Epidermal melanocyte (primary cell): ENCODE measurements around the gene SERPINF2.
A peak's percentile ranks its signal among the peaks of the same experiment; 100 is the strongest.
"Not testable (repeated sequence)": the region's sequence is repeated elsewhere in the genome, so short reads cannot be mapped to it uniquely, and the experiment has no call there.

Experiments used
- DNase-seq: peaks from one replicate; pipeline ENCODE4 v3.0.0; 2011; ENCODE audit warnings: low spot score; ENCODE audit not compliant: insufficient read length

Gene SERPINF2

GRCh38 chr17:1716076-1716911 lies 26.4 kb upstream of the SERPINF2 start:
- peak; percentile 96 for DNase-seq

GRCh38 chr17:1716912-1717695 lies 25.6 kb upstream of the SERPINF2 start:
- peak; percentile 99 for DNase-seq

- DNase-seq: no peak
Observed at GRCh38 chr17:1718362-1719165, 24.1 kb upstream of the SERPINF2 start.

DNA sequence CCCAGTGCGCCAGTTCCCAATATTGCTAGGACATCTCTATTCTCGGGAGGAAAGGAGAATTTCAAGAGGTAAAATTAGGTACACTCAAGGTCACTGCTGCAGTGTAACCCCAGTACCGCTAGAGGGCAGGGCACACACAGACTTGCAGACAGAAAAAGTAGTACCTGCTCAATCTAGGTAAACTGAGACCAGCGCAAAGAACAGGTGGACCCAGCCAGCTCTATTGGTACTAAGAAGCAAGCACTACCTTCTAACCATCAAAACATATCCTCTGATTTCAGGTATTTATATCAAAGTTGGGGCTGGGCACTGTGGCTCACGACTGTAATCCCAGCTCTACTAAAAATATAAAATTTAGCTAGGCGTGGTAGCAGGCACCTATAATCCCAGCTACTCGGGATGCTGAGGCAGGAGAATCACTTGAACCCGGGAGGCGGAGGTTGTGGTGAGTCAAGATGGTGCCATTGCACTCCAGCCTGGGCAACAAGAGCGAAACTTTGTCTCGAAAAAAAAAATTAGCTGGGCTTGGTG lies 21.8 kb upstream of the SERPINF2 start:
- DNase-seq: no peak

DNA sequence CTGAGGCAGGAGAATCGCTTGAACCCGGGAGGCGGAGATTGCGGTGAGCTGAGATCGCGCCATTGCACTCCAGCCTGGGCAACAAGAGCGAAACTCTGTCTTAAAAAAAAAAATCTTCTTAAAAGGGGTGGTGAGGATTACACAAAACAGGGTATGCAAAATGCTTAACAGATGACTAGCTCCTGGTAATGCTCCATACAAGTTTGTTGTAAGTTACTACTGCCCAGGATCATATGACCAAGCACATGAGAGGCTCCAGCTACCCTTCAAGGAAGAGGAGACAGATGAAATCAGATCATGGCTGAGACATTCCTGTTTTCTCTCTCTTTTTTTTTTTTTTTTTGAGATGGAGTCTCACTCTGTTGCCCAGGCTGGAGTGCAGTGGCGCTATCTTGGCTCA lies 20.6 kb upstream of the SERPINF2 start:
- DNase-seq: not testable (repeated sequence)

DNA sequence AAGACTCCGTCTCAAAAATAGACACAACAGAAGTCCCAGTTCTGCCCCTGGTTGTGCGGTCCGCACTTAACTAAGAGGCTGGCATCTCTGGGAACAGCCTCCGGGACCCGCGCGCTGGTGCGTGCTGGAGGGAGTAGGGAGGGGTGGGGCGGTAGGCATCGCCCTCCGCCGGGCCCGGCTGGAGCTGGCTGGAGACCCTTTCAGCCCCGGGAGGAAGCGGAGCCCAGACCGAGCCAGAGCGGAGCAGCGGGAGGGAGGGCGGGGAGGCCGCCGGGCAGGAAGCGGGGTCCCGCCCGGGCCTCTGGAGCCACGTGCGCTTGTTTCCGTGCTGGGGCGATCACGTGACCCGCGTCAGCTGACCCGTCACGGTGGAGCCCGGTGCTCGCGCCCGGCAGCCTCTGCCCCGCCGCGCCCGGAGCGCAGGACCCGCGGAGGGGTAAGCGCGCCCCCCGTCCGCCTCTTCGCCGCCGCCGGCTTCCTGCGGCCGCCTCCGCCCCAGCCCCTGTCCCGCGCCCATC lies 18.3 kb upstream of the SERPINF2 start, which contains the start of gene WDR81:
Gene WDR81, plus strand, starts transcription at position 354 of the 518 bp plus-strand sequence. CDS start 256 bp downstream, outside the sequence.
- DNase-seq: peak; percentile 88

- no peak for DNase-seq
Observed at GRCh38 chr17:1724869-1725641, 17.6 kb upstream of the SERPINF2 start.

- no peak for DNase-seq
Observed at GRCh38 chr17:1725642-1726511, 16.8 kb upstream of the SERPINF2 start.

DNA sequence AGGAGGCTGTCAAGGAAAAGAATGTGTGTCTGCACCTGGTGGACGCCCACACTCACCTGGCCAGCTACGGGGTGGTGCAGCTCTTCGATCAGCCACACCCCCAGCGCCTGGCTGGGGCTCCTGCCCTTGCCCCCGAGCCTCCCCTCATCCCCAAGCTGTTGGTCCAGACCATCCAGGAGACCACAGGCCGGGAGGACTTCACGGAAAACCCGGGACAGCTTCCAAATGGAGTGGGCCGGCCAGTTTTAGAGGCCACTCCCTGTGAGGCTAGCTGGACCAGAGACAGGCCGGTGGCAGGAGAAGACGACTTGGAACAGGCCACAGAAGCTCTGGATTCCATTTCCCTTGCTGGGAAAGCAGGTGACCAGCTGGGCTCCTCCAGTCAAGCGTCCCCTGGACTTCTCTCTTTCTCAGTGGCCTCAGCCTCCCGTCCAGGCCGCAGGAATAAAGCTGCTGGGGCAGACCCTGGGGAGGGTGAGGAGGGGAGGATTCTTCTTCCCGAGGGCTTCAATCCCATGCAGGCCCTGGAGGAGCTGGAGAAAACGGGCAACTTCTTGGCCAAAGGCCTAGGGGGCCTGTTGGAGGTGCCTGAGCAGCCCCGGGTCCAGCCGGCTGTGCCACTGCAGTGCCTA lies 15.9 kb upstream of the SERPINF2 start:
- no peak for DNase-seq

- DNase-seq: no peak
Observed at GRCh38 chr17:1727258-1727789, 15.3 kb upstream of the SERPINF2 start.

DNA sequence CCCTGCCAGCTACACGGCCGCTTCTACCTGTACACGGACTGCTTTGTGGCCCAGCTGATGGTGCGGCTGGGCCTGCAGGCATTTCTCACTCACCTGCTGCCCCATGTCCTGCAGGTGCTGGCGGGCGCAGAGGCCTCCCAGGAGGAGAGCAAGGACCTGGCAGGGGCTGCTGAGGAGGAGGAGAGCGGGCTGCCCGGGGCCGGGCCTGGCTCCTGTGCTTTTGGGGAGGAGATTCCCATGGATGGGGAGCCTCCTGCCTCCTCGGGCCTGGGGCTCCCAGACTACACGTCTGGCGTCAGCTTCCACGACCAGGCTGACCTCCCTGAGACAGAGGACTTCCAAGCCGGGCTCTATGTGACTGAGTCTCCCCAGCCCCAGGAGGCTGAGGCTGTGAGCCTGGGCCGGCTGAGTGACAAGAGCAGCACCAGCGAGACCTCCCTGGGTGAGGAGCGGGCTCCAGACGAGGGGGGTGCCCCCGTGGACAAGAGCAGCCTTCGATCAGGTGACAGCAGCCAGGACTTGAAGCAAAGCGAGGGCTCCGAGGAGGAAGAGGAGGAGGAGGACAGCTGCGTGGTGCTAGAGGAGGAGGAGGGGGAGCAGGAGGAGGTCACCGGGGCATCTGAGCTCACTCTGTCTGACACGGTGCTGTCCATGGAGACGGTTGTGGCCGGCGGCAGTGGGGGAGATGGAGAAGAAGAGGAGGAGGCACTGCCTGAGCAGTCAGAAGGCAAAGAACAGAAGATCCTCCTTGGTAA lies 14.6 kb upstream of the SERPINF2 start:
- no peak for DNase-seq

DNA sequence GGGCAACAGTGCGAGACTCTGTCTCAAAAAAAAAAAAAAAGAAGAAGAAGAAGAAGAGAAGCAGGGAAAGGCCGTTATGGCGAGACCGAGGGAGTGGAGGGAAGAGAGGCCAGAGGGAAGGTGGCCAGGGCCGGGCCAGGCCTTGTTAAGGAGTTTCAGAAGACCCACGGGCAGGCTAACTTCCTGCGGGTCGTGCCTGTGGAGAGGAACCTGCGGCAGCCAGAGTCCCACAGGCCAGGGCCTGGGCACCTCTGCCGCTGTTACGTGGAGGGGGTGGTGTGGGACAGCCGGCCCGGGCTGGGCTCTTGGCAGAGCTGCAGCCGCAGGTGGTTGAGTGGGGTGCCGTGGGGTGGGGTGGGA lies 12.7 kb upstream of the SERPINF2 start:
- no peak for DNase-seq

- no peak for DNase-seq
Observed at GRCh38 chr17:1730326-1731193, 12.1 kb upstream of the SERPINF2 start.

DNA sequence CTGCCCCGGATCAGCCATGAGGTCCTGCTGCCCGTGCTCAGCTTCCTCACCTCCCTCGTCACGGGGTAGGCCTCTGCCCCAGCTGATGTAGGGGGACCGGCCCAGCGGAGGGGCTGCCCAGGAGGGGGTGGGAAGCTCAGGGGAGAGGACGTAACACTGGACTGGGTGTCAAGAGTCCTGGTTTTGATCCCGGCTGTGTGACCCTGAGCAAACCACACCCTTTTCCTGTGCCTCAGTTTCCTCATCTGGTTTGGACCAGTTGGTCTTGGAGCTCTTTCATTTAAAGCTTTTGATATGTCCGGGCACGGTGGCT lies 11.5 kb upstream of the SERPINF2 start:
- no peak for DNase-seq

GRCh38 chr17:1732241-1732832 lies 10.3 kb upstream of the SERPINF2 start:
- DNase-seq: no peak

GRCh38 chr17:1732833-1733321 lies 9.8 kb upstream of the SERPINF2 start:
- DNase-seq: no peak

- no peak for DNase-seq
Observed at GRCh38 chr17:1733759-1734158, 8.9 kb upstream of the SERPINF2 start.
